Caco-2 (cell line): ENCODE results near the gene SOAT2. TPM values are rescaled to one million over a fixed set of nuclear protein-coding genes. Genes with fewer than 3 reads are reported as not detected.

ENCODE experiments used
- BruUV-seq: library from RNA; stranded (reverse); fragments of 400-500 nt; replicated peaks from 2 replicates; lab custom pipeline; 2021; lab: Mats Ljungman, UMichigan
- CTCF ChIA-PET: fragments of 300-600 bp; sonication (Branson Sonifier 250); formaldehyde crosslinking; loops from one replicate; lab custom pipeline; 2022; ENCODE audit warnings: antibody characterized with exemption; lab: Charles Lee
- POLR2A ChIA-PET: fragments of 300-600 bp; sonication (Branson Sonifier 250); formaldehyde crosslinking; loops from one replicate; lab custom pipeline; 2022; ENCODE audit warnings: antibody characterized with exemption; lab: Charles Lee
- DNase-seq, 2 experiments: peaks; one replicate each; pipeline versions ENCODE4 v3.0.0 to v3.0.0-alpha.2; 2020 to 2022
- H3K27me3 ChIP-seq: replicated peaks from 2 replicates; pipeline ENCODE4 v1.6.0; 2011; ENCODE audit warnings: low read length; ENCODE audit not compliant: control insufficient read depth, insufficient read depth
- H3K36me3 ChIP-seq: 2 replicates; pipeline ENCODE4 v1.5.1; 2011; ENCODE audit warnings: low read length; ENCODE audit not compliant: control insufficient read depth, insufficient read depth
- H3K4me1 ChIP-seq: fragments of 250-450 bp; sonication (Bioruptor Pico); 2 replicates; pipeline ENCODE4 v1.5.1; 2020; ENCODE audit warnings: mild to moderate bottlenecking
- H3K4me3 ChIP-seq: 2 replicates; pipeline ENCODE4 v1.5.1; 2011; ENCODE audit warnings: low read depth, mild to moderate bottlenecking, control low read depth, low read length
- H3K9me3 ChIP-seq: fragments of 250-450 bp; sonication (Bioruptor Pico); 2 replicates; pipeline ENCODE4 v1.5.1; 2020; ENCODE audit warnings: mild to moderate bottlenecking, moderate library complexity
- H3K27ac Mint-ChIP-seq: one replicate; pipeline ENCODE4 v1.8.0; 2022; ENCODE audit warnings: mixed read lengths; ENCODE audit not compliant: unreplicated experiment
- H3K27me3 Mint-ChIP-seq: one replicate; pipeline ENCODE4 v1.8.0; 2022; ENCODE audit warnings: mixed read lengths; ENCODE audit not compliant: insufficient read depth, unreplicated experiment
- H3K36me3 Mint-ChIP-seq: one replicate; pipeline ENCODE4 v1.8.0; 2022; ENCODE audit warnings: mild to moderate bottlenecking, mixed read lengths; ENCODE audit not compliant: insufficient read depth, unreplicated experiment
- H3K4me1 Mint-ChIP-seq: one replicate; pipeline ENCODE4 v1.8.0; 2022; ENCODE audit warnings: low read depth, mixed read lengths; ENCODE audit not compliant: unreplicated experiment
- H3K4me3 Mint-ChIP-seq: one replicate; pipeline ENCODE4 v1.8.0; 2022; ENCODE audit warnings: mild to moderate bottlenecking, moderate library complexity, mixed read lengths; ENCODE audit not compliant: unreplicated experiment
- H3K9me3 Mint-ChIP-seq: one replicate; pipeline ENCODE4 v1.8.0; 2022; ENCODE audit warnings: mixed read lengths; ENCODE audit not compliant: unreplicated experiment
- intact Hi-C: fragments of 100-400 bp; cut with micrococcal nuclease; formaldehyde crosslinking; loops from one replicate; pipeline ENCODE4 v1.10.0; 2022; ENCODE audit not compliant: unreplicated experiment
- total RNA-seq: library from RNA; stranded (reverse); gene quantifications from 2 replicates; pipeline ENCODE4 v1.2.3, GENCODE V29; 2022
- TF ChIP-seq, protein P1 (sequence below), 2 experiments: fragments of 200-600 bp in 1 of 2; IDR thresholded peaks; 1 replicate in 1 of 2; 2 replicates in 1 of 2; pipeline versions ENCODE4 v1.5.1 to v1.8.0; 2011 to 2022; ENCODE audit warnings: antibody characterized with exemption in 1 of 2, control low read depth in 1 of 2, inconsistent platforms in 1 of 2, low read depth in 1 of 2, low read length in 1 of 2, mild to moderate bottlenecking in 1 of 2, moderate library complexity in 1 of 2; ENCODE audit not compliant: insufficient read depth in 1 of 2, severe bottlenecking in 1 of 2, unreplicated experiment in 1 of 2

The SOAT2 gene
- total RNA-seq, 1 experiment from 2014 or later: 6.5 TPM

DNA sequence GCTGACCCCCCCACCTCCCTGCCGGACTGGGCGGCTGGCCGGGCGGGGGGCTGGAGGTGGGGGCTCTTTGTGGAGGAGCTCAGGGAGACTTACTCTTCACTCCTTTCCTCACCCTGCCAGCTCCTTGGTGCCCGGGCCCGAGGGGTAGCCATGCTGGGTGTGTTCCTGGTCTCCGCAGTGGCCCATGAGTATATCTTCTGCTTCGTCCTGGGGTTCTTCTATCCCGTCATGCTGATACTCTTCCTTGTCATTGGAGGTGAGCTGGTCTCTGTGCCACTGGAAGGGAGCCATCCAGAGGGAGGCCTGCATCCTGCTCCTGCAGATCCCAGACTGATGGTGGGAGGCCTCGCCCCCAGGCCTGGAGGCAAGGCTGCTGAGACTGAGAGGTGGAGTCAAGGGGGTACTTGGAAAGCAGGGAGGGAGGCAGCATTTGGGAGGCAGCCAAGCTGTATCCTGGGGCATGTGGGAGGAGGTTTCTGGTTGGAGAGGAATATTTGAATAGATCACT lies 19.7 kb downstream of the SOAT2 start:
- Histone ChIP-seq H3K9me3 (no peaks in the 10 kb centered on the region), H3K36me3 (0 out of 2 replicates have a peak, but pooled peaks cover 1% of the 10 kb centered on the region), H3K4me1 (peaks cover 15% of the 10 kb centered on the region; the same call in 1 of the 2 replicates), H3K4me3 (no peak overlapping the region), H3K27me3 (no peaks in the 10 kb centered on the region)
- no peak for DNase-seq
- Mint-ChIP-seq H3K4me1 (peaks cover 26% of the 10 kb centered on the region), H3K27me3 (peaks cover 5% of the 10 kb centered on the region), H3K9me3 (no peaks in the 10 kb centered on the region), H3K27ac (peak overlapping the region; percentile 3), H3K36me3 (peaks cover 7% of the 10 kb centered on the region), H3K4me3 (no peak overlapping the region)
- ChIA-PET CTCF (no interaction called here), POLR2A (interaction anchor here (0.6 to 1.2 kb wide), 2 partner anchors 20 to 33 kb away, joined by 3 to 8 read pairs; partner anchors contain the start of gene SOAT2)
- intact Hi-C loops: no loop called here
- no TSS peak for BruUV-seq
- TF ChIP-seq, protein P1, sequence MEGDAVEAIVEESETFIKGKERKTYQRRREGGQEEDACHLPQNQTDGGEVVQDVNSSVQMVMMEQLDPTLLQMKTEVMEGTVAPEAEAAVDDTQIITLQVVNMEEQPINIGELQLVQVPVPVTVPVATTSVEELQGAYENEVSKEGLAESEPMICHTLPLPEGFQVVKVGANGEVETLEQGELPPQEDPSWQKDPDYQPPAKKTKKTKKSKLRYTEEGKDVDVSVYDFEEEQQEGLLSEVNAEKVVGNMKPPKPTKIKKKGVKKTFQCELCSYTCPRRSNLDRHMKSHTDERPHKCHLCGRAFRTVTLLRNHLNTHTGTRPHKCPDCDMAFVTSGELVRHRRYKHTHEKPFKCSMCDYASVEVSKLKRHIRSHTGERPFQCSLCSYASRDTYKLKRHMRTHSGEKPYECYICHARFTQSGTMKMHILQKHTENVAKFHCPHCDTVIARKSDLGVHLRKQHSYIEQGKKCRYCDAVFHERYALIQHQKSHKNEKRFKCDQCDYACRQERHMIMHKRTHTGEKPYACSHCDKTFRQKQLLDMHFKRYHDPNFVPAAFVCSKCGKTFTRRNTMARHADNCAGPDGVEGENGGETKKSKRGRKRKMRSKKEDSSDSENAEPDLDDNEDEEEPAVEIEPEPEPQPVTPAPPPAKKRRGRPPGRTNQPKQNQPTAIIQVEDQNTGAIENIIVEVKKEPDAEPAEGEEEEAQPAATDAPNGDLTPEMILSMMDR (IDR thresholded peaks at IDR 0.05; ENCODE audit: insufficient read depth in 1 of 2, low read depth in 1 of 2, low read length in 1 of 2, severe bottlenecking in 1 of 2, unreplicated experiment in 1 of 2): no peak

DNA sequence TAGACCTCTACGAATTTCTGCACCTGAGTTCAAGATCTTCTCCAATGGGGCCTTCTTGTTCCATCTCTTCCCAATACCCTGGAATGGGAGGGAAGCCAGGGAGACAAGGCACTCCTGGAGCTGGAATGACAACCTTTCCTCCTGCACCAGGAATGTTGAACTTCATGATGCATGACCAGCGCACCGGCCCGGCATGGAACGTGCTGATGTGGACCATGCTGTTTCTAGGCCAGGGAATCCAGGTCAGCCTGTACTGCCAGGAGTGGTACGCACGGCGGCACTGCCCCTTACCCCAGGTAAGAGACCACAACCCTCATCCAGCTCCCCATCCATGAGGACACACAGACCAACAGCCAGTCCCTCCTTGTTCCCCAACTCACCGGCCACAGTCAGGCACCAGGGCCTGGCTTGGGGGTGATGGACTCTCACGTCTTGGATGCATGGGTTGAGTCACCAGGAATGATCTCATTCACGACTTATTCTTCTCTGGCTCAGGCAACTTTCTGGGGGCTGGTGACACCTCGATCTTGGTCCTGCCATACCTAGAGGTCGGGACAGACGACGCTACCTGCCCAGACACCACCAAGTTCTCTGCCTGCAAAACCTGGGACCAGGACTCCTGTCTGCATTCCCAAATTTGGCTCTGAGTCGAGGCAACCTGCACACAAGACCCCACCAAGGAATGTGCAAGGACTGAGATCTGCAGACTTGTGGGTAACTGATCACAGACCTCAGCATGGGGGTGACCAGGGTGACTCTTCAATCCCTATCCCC lies 20.5 kb downstream of the SOAT2 start:
- H3K4me3 Mint-ChIP-seq: no peak overlapping the region
- H3K36me3 Mint-ChIP-seq: peaks cover 7% of the 10 kb centered on the region
- ChIA-PET POLR2A (interaction anchor here (0.6 to 1.2 kb wide), 2 partner anchors 21 to 34 kb away, joined by 3 to 8 read pairs; partner anchors contain the start of gene SOAT2), CTCF (no interaction called here)
- Histone ChIP-seq H3K36me3 (0 out of 2 replicates have a peak, but pooled peaks cover 1% of the 10 kb centered on the region), H3K27me3 (no peaks in the 10 kb centered on the region), H3K4me1 (peaks cover 15% of the 10 kb centered on the region; the same call in 1 of the 2 replicates), H3K9me3 (no peaks in the 10 kb centered on the region), H3K4me3 (no peak overlapping the region)
- H3K27me3 Mint-ChIP-seq: peaks cover 5% of the 10 kb centered on the region
- TF ChIP-seq, protein P1 (IDR thresholded peaks at IDR 0.05; ENCODE audit: insufficient read depth in 1 of 2, low read depth in 1 of 2, low read length in 1 of 2, severe bottlenecking in 1 of 2, unreplicated experiment in 1 of 2): no peak
- no TSS peak for BruUV-seq
- H3K27ac Mint-ChIP-seq: peak overlapping the region; percentile 3
- H3K9me3 Mint-ChIP-seq: no peaks in the 10 kb centered on the region
- intact Hi-C loops: no loop called here
- no peak for DNase-seq
- peaks cover 20% of the 10 kb centered on the region for H3K4me1 Mint-ChIP-seq

DNA sequence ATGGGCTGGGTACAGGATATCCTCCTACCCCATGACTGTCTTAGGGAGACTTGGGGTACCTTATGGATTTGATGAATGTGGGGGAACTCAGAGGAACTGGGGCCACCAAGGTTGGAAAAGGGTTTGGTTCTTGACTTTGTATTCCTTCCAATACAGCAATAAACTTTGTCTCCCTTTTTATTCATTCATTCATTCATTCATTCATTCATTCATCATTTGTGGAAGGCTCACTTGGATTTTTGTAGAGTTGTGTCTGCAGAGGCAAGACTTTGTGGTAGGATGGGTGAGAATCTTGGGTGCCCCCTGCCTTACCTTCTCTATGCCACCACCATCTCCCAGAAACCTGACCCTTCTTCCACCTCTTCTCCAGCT lies 21.1 kb downstream of the SOAT2 start:
- peaks cover 20% of the 10 kb centered on the region for H3K4me1 Mint-ChIP-seq
- H3K4me3 Mint-ChIP-seq: no peak overlapping the region
- H3K36me3 ChIP-seq: 0 out of 2 replicates have a peak, but pooled peaks cover 1% of the 10 kb centered on the region
- peaks cover 15% of the 10 kb centered on the region; the same call in 1 of the 2 replicates for H3K4me1 ChIP-seq
- H3K9me3 Mint-ChIP-seq: no peaks in the 10 kb centered on the region
- peaks cover 7% of the 10 kb centered on the region for H3K36me3 Mint-ChIP-seq
- intact Hi-C loops: no loop called here
- no TSS peak for BruUV-seq
- no peak overlapping the region for H3K4me3 ChIP-seq
- DNase-seq: no peak
- H3K27ac Mint-ChIP-seq: no peak overlapping the region
- H3K27me3 ChIP-seq: no peaks in the 10 kb centered on the region
- ChIA-PET CTCF (no interaction called here), POLR2A (no interaction called here)
- TF ChIP-seq, protein P1 (IDR thresholded peaks at IDR 0.05; ENCODE audit: insufficient read depth in 1 of 2, low read depth in 1 of 2, low read length in 1 of 2, severe bottlenecking in 1 of 2, unreplicated experiment in 1 of 2): no peak
- H3K27me3 Mint-ChIP-seq: peaks cover 5% of the 10 kb centered on the region
- H3K9me3 ChIP-seq: no peaks in the 10 kb centered on the region
